ENCODE measurements around the gene GCH1. TPM values are rescaled to one million over a fixed set of nuclear protein-coding genes. Genes with fewer than 3 reads are reported as not detected.

Gene GCH1
- polyA plus RNA-seq, 3 donors, result 55.3 to 68.6 (median 63.3) TPM

- Histone ChIP-seq H3K4me1 (ENCODE audit: control insufficient read depth in 1 of 2, insufficient read depth in 2 of 2, low read length in 2 of 2) (peaks cover 0 to 3% of the 10 kb centered on the region in 2 donors), H3K9ac (ENCODE audit: insufficient read depth, low read length, poor library complexity, severe bottlenecking) (no peak overlapping the region), H3K79me2 (ENCODE audit: insufficient read depth, low read length) (no peaks in the 10 kb centered on the region), H3K27me3 (ENCODE audit: control insufficient read depth in 2 of 2, insufficient read depth in 2 of 2, low read length in 2 of 2) (no peaks in the 10 kb centered on the region), H3K4me3 (replicated peaks in 1 of 3; ENCODE audit: low read depth in 2 of 3, low read length in 3 of 3) (no peak overlapping the region), H3K36me3 (replicated peaks in 1 of 2; ENCODE audit: control insufficient read depth in 1 of 2, insufficient read depth in 2 of 2, low read length in 2 of 2) (no peaks in the 10 kb centered on the region), H3K9me3 (replicated peaks in 1 of 2; ENCODE audit: control insufficient read depth in 1 of 2, insufficient read depth in 1 of 2, low read length in 2 of 2) (no peaks in the 10 kb centered on the region), H3K4me2 (replicated peaks; ENCODE audit: extremely low read depth, low read length, poor library complexity, severe bottlenecking) (no peak overlapping the region), H2AFZ (ENCODE audit: insufficient read depth, low read depth, low read length, poor library complexity, severe bottlenecking) (no peak overlapping the region), H4K20me1 (ENCODE audit: insufficient read depth, low read length) (no peaks in the 10 kb centered on the region), H3K27ac (ENCODE audit: low read depth in 1 of 2, low read length in 2 of 2) (no peak overlapping the region)
- Mint-ChIP-seq H3K4me3 (no peak overlapping the region), H3K27ac (no peak overlapping the region), H3K4me1 (peaks cover 7% of the 10 kb centered on the region), H3K9me3 (no peaks in the 10 kb centered on the region), H3K27me3 (ENCODE audit: low read depth in 3 of 3) (peaks cover 0 to 2% (median 1%) of the 10 kb centered on the region in 3 donors), H3K36me3 (no peaks in the 10 kb centered on the region)
- DNase-seq, result no peak
- intact Hi-C loops (cut with micrococcal nuclease), result no loop called here
- TF ChIP-seq, protein P1, sequence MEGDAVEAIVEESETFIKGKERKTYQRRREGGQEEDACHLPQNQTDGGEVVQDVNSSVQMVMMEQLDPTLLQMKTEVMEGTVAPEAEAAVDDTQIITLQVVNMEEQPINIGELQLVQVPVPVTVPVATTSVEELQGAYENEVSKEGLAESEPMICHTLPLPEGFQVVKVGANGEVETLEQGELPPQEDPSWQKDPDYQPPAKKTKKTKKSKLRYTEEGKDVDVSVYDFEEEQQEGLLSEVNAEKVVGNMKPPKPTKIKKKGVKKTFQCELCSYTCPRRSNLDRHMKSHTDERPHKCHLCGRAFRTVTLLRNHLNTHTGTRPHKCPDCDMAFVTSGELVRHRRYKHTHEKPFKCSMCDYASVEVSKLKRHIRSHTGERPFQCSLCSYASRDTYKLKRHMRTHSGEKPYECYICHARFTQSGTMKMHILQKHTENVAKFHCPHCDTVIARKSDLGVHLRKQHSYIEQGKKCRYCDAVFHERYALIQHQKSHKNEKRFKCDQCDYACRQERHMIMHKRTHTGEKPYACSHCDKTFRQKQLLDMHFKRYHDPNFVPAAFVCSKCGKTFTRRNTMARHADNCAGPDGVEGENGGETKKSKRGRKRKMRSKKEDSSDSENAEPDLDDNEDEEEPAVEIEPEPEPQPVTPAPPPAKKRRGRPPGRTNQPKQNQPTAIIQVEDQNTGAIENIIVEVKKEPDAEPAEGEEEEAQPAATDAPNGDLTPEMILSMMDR (IDR thresholded peaks at IDR 0.05), result no peak
- WGBS (ENCODE audit: insufficient coverage), result 93% methylated on average over 7 of the region's 12 CpGs
These were observed 87.6 kb downstream of the GCH1 start for GRCh38 chr14:54815016-54815415.

GRCh38 chr14:54814076-54814475 lies 88.5 kb downstream of the GCH1 start:
- H3K4me3 Mint-ChIP-seq, result no peak overlapping the region
- Histone ChIP-seq H3K4me1 (ENCODE audit: control insufficient read depth in 1 of 2, insufficient read depth in 2 of 2, low read length in 2 of 2) (peaks cover 0 to 3% of the 10 kb centered on the region in 2 donors), H3K27me3 (ENCODE audit: control insufficient read depth in 2 of 2, insufficient read depth in 2 of 2, low read length in 2 of 2) (no peaks in the 10 kb centered on the region), H3K4me3 (replicated peaks in 1 of 3; ENCODE audit: low read depth in 2 of 3, low read length in 3 of 3) (no peak overlapping the region), H3K79me2 (ENCODE audit: insufficient read depth, low read length) (no peaks in the 10 kb centered on the region), H4K20me1 (ENCODE audit: insufficient read depth, low read length) (no peaks in the 10 kb centered on the region), H3K36me3 (replicated peaks in 1 of 2; ENCODE audit: control insufficient read depth in 1 of 2, insufficient read depth in 2 of 2, low read length in 2 of 2) (no peaks in the 10 kb centered on the region), H3K9me3 (replicated peaks in 1 of 2; ENCODE audit: control insufficient read depth in 1 of 2, insufficient read depth in 1 of 2, low read length in 2 of 2) (no peaks in the 10 kb centered on the region), H2AFZ (ENCODE audit: insufficient read depth, low read depth, low read length, poor library complexity, severe bottlenecking) (no peak overlapping the region), H3K27ac (ENCODE audit: low read depth in 1 of 2, low read length in 2 of 2) (no peak overlapping the region), H3K9ac (ENCODE audit: insufficient read depth, low read length, poor library complexity, severe bottlenecking) (no peak overlapping the region), H3K4me2 (replicated peaks; ENCODE audit: extremely low read depth, low read length, poor library complexity, severe bottlenecking) (no peak overlapping the region)
- no peaks in the 10 kb centered on the region for H3K9me3 Mint-ChIP-seq
- TF ChIP-seq, protein P1 (IDR thresholded peaks at IDR 0.05), result no peak
- no peak for DNase-seq
- H3K4me1 Mint-ChIP-seq, result peaks cover 7% of the 10 kb centered on the region
- no peaks in the 10 kb centered on the region for H3K36me3 Mint-ChIP-seq
- no peak overlapping the region for H3K27ac Mint-ChIP-seq
- peaks cover 0 to 2% (median 0%) of the 10 kb centered on the region in 3 donors for H3K27me3 Mint-ChIP-seq (ENCODE audit: low read depth in 3 of 3)
- intact Hi-C loops (cut with micrococcal nuclease), result no loop called here
- 86% methylated on average over 3 of the region's 5 CpGs for WGBS (ENCODE audit: insufficient coverage)
